HG03520 (cell line): ENCODE results near the gene PODN.

Source experiments
- ATAC-seq: cut with Tn5 transposase; IDR thresholded peaks from one replicate; pipeline ENCODE4 v1.9.1; 2021; ENCODE audit warnings: mild to moderate bottlenecking, moderate library complexity; ENCODE audit not compliant: unreplicated experiment

PODN gene

GRCh38 chr1:53049574-53049967 is 12.4 kb upstream of the PODN start:
- ATAC-seq, result no peak

GRCh38 chr1:53050310-53050709 is 11.7 kb upstream of the PODN start:
- no peak for ATAC-seq

GRCh38 chr1:53051676-53052075 is 10.3 kb upstream of the PODN start:
- no peak for ATAC-seq

- no peak for ATAC-seq
Observed at GRCh38 chr1:53057127-53057526, 4.9 kb upstream of the PODN start.

- ATAC-seq, result no peak
Observed at GRCh38 chr1:53060579-53060978, 1.4 kb upstream of the PODN start.

- no peak for ATAC-seq
Observed at GRCh38 chr1:53061123-53061858, 722 bp upstream of the PODN start.

- no peak for ATAC-seq
Observed at GRCh38 chr1:53062708-53063591, 937 bp downstream of the PODN start.

GRCh38 chr1:53063744-53064515 is 1.9 kb downstream of the PODN start:
- ATAC-seq, result no peak

GRCh38 chr1:53065391-53065790 is 3.4 kb downstream of the PODN start:
- no peak for ATAC-seq

- no peak for ATAC-seq
Observed at GRCh38 chr1:53066488-53066887, 4.5 kb downstream of the PODN start.

- ATAC-seq, result no peak
Observed at GRCh38 chr1:53066891-53067738, 5.1 kb downstream of the PODN start.

- ATAC-seq, result no peak
Observed at GRCh38 chr1:53067886-53068285, 5.9 kb downstream of the PODN start.

GRCh38 chr1:53068314-53069099 is 6.5 kb downstream of the PODN start:
- no peak for ATAC-seq

GRCh38 chr1:53069265-53069662 is 7.3 kb downstream of the PODN start:
- ATAC-seq, result no peak

- no peak for ATAC-seq
Observed at GRCh38 chr1:53069663-53070327, 7.8 kb downstream of the PODN start.

GRCh38 chr1:53070621-53071020 is 8.6 kb downstream of the PODN start:
- ATAC-seq, result no peak

GRCh38 chr1:53071167-53071865 is 9.3 kb downstream of the PODN start:
- no peak for ATAC-seq

GRCh38 chr1:53071915-53072314 is 9.9 kb downstream of the PODN start:
- no peak for ATAC-seq

- ATAC-seq, result no peak
Observed at GRCh38 chr1:53073287-53073686, 11.3 kb downstream of the PODN start.
